ENCODE data around the gene CAPN5. TPM values are rescaled to one million over a fixed set of nuclear protein-coding genes. Genes with fewer than 3 reads are reported as not detected.

CAPN5 gene
- total and polyA plus RNA-seq, 10 of the 15 experiments (the other 5 are each of a cell fraction or from before 2014, with no cell fraction given): 0.02 to 0.33 (median 0.07) TPM; not detected in 3

DNA sequence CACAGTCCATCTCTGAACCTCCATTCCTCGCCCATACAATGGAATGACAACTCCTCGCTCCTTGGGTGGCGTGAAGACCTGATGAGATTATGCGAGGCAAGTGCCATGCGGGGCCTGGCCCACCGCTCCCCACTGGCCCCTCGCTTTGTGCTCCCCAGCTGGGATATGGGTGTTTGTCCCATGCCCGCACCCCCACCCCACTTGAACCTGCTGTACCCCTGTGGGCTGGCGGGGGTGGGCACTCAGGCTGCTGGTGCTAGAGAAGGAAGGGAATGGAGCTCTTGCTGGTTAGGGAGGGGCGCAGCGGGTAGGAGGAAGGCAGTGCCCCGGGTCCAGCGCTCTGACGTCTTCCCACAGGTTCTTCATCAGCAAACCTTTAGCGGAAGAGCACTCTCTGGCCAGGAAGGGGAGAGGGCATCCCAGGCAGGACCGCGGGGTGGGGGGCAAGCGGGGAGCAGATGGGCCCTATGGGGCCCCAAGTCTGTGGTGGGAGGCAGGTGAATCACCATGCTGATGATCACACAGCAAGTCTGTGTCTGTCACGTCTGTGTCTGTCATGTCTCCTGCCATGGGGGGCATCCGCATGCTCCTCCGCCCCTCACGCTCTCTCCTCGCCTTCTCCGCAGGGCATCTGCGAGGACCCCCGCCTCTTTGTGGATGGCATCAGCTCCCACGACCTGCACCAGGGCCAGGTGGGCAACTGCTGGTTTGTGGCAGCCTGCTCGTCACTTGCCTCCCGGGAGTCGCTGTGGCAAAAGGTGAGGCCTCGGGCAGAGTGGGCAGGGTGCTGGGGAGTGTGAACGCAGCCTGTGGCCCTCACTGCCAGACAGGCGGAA is 26.5 kb downstream of the CAPN5 start:
- Histone ChIP-seq H3K27me3 (replicated peaks in 1 of 2; ENCODE audit: control insufficient read depth in 2 of 2, insufficient read depth in 2 of 2, low read length in 1 of 2) (no peaks in the 10 kb centered on the region), H3K4me2 (ENCODE audit: control insufficient read depth, insufficient read depth) (no peak overlapping the region), H3K36me3 (ENCODE audit: control insufficient read depth in 2 of 2, insufficient read depth in 2 of 2, low read length in 1 of 2) (no peaks in the 10 kb centered on the region), H3K27ac (ENCODE audit: control insufficient read depth, insufficient read depth) (no peak overlapping the region), H3K9me3 (replicated peaks; ENCODE audit: control insufficient read depth, insufficient read depth, low read length) (no peaks in the 10 kb centered on the region), H4K20me1 (ENCODE audit: control insufficient read depth, insufficient read depth) (no peaks in the 10 kb centered on the region), H3K79me2 (ENCODE audit: control insufficient read depth, insufficient read depth, low read length) (no peaks in the 10 kb centered on the region), H3K4me3 (no peak overlapping the region), H3K9ac (ENCODE audit: control insufficient read depth, insufficient read depth, low read length) (no peak overlapping the region), H2AFZ (ENCODE audit: control insufficient read depth, low read depth, low read length) (no peak overlapping the region), H3K4me1 (ENCODE audit: control insufficient read depth, insufficient read depth, low read length) (no peaks in the 10 kb centered on the region)
- POLR2A ChIA-PET: no interaction called here
- SMC1A ChIA-PET (ENCODE audit: uncharacterized antibody, unreplicated experiment): no interaction called here
- DNase-seq (ENCODE audit: low read depth, low spot score) (no peak), FAIRE-seq (no peak), ATAC-seq (no peak)
- 42% methylated on average over 30 of the region's 33 CpGs for WGBS (ENCODE audit: insufficient coverage, insufficient replicate concordance, low lambda C conversion rate, missing lambda C conversion rate)
- no TSS peak for BruUV-seq (replicated peaks)
- TF ChIP-seq ZSCAN29 (IDR thresholded peaks at IDR 0.05) (no peak), BHLHE40 (IDR thresholded peaks at IDR 0.05; ENCODE audit: borderline replicate concordance in 1 of 2, low read depth in 2 of 2, low read length in 1 of 2) (no peak), SPI1 (IDR thresholded peaks at IDR 0.05; ENCODE audit: borderline replicate concordance, insufficient read depth, low read depth, low read length) (no peak), ETV6 (conservative IDR thresholded peaks at IDR 0.05 in 1 of 2, IDR thresholded peaks at IDR 0.05 in 1 of 2; ENCODE audit: borderline replicate concordance in 1 of 2, low read depth in 1 of 2) (no peak), MTA3 (IDR thresholded peaks at IDR 0.05; ENCODE audit: borderline replicate concordance, low read length) (no peak), TBL1XR1 (IDR thresholded peaks at IDR 0.05; ENCODE audit: low read depth, low read length) (no peak), POU2F2 (IDR thresholded peaks at IDR 0.05; ENCODE audit: borderline replicate concordance, low read depth, low read length) (no peak), MEF2B (IDR thresholded peaks at IDR 0.05; ENCODE audit: partially characterized antibody, poor library complexity, severe bottlenecking) (no peak), SMC3 (IDR thresholded peaks at IDR 0.05; ENCODE audit: borderline replicate concordance, low read length) (no peak), IRF4 (IDR thresholded peaks at IDR 0.05; ENCODE audit: low read depth, low read length) (no peak), NFYA (IDR thresholded peaks at IDR 0.05; ENCODE audit: borderline replicate concordance, low read depth, low read length) (no peak), ASH2L (IDR thresholded peaks at IDR 0.05; ENCODE audit: borderline replicate concordance, low read depth) (no peak), NR2C1 (IDR thresholded peaks at IDR 0.05) (no peak)
- TF ChIP-seq, protein P1, sequence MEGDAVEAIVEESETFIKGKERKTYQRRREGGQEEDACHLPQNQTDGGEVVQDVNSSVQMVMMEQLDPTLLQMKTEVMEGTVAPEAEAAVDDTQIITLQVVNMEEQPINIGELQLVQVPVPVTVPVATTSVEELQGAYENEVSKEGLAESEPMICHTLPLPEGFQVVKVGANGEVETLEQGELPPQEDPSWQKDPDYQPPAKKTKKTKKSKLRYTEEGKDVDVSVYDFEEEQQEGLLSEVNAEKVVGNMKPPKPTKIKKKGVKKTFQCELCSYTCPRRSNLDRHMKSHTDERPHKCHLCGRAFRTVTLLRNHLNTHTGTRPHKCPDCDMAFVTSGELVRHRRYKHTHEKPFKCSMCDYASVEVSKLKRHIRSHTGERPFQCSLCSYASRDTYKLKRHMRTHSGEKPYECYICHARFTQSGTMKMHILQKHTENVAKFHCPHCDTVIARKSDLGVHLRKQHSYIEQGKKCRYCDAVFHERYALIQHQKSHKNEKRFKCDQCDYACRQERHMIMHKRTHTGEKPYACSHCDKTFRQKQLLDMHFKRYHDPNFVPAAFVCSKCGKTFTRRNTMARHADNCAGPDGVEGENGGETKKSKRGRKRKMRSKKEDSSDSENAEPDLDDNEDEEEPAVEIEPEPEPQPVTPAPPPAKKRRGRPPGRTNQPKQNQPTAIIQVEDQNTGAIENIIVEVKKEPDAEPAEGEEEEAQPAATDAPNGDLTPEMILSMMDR (IDR thresholded peaks at IDR 0.05 in 2 of 3, conservative IDR thresholded peaks at IDR 0.05 in 1 of 3; ENCODE audit: control insufficient read depth in 2 of 3, extremely low read depth in 1 of 3, insufficient read depth in 1 of 3, low read depth in 3 of 3, low read length in 3 of 3): no peak
- TF ChIP-seq, protein P2, sequence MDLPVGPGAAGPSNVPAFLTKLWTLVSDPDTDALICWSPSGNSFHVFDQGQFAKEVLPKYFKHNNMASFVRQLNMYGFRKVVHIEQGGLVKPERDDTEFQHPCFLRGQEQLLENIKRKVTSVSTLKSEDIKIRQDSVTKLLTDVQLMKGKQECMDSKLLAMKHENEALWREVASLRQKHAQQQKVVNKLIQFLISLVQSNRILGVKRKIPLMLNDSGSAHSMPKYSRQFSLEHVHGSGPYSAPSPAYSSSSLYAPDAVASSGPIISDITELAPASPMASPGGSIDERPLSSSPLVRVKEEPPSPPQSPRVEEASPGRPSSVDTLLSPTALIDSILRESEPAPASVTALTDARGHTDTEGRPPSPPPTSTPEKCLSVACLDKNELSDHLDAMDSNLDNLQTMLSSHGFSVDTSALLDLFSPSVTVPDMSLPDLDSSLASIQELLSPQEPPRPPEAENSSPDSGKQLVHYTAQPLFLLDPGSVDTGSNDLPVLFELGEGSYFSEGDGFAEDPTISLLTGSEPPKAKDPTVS (IDR thresholded peaks at IDR 0.05; ENCODE audit: low read depth, low read length): no peak
- TF ChIP-seq, protein P3, sequence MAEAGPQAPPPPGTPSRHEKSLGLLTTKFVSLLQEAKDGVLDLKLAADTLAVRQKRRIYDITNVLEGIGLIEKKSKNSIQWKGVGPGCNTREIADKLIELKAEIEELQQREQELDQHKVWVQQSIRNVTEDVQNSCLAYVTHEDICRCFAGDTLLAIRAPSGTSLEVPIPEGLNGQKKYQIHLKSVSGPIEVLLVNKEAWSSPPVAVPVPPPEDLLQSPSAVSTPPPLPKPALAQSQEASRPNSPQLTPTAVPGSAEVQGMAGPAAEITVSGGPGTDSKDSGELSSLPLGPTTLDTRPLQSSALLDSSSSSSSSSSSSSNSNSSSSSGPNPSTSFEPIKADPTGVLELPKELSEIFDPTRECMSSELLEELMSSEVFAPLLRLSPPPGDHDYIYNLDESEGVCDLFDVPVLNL (IDR thresholded peaks at IDR 0.05; ENCODE audit: low read depth, low read length): no peak
- CTCF ChIA-PET: interaction anchor here (2.8 to 5.4 kb wide), 6 partner anchors 9 to 173 kb away, joined by 12 to 146 read pairs (median 35); partner anchors contain the start of genes CAPN5 and OMP
- intact Hi-C loops (cut with micrococcal nuclease; ENCODE audit: unreplicated experiment) (no loop called here), in situ Hi-C loops (cut with MboI) (loop anchor here (5.0 kb wide), 1 partner anchor 46 kb away; no protein-coding TSS in a partner anchor)
- RAD21 ChIA-PET (ENCODE audit: unreplicated experiment): interaction anchor here (2.5 to 5.9 kb wide), 2 partner anchors 45 to 172 kb away, joined by 51 to 84 read pairs; no protein-coding TSS in a partner anchor
